B cell (primary cell): Measurements from ENCODE around the gene SPDYC.
"Not testable (repeated sequence)": the region's sequence is repeated elsewhere in the genome, so short reads cannot be mapped to it uniquely, and the experiment has no call there.

Source experiments
- CTCF ChIP-seq: fragments of 200-600 bp; IDR thresholded peaks from one replicate; pipeline ENCODE4 v1.8.0; 2022; ENCODE audit warnings: antibody characterized with exemption, mild to moderate bottlenecking
- EZH2 ChIP-seq: IDR thresholded peaks from 2 replicates; pipeline ENCODE4 v1.6.1; 2012; ENCODE audit warnings: borderline replicate concordance, low read depth, mild to moderate bottlenecking, moderate library complexity, low read length; ENCODE audit not compliant: insufficient read depth, poor library complexity, severe bottlenecking

DNA sequence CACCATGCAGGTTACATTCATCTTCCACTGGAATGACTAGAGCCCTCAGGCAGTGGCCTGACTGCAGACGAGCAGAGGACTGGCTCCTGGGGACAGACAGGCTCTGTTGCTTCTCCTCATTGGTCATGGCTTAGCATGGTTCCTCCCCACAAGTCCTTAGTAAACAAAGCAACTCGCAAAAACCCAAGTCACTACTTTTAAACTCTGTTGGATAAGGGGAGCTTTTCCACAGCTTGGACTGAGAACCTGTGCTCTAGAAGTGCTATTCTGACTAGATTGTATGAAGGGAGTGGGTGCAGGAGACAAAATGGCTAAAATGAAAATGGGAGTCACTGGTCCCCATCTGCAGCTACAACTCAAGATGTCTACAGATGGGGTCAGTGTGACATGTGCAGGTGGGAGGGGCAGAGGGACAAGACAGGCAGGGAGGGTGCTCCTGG lies 4.6 kb downstream of the SPDYC start:
- not testable (repeated sequence) for TF ChIP-seq EZH2, CTCF
